Bronchial epithelial cell (primary cell): ENCODE measurements around the gene DACT2. TPM values are rescaled to one million over a fixed set of nuclear protein-coding genes. Genes with fewer than 3 reads are reported as not detected.

Experiments used
- DNase-seq: peaks from one replicate; pipeline ENCODE4 v3.0.0-alpha.2; 2010; ENCODE audit warnings: low read depth
- FAIRE-seq: peaks from 2 replicates; lab custom pipeline; 2011; peaks lifted over from hg19 to GRCh38; lab: Jason Lieb, UNC
- H3K27me3 ChIP-seq: 2 replicates; pipeline ENCODE4 v1.5.1; 2011; ENCODE audit warnings: low read length; ENCODE audit not compliant: control insufficient read depth, insufficient read depth
- H3K36me3 ChIP-seq: 2 replicates; pipeline ENCODE4 v1.5.1; 2011; ENCODE audit warnings: low read length; ENCODE audit not compliant: control insufficient read depth, insufficient read depth
- H3K4me3 ChIP-seq: 2 replicates; pipeline ENCODE4 v1.5.1; 2011; ENCODE audit warnings: mild to moderate bottlenecking, low read depth, low read length, control low read depth
- total RNA-seq: library from RNA; depleted of rRNA; stranded (reverse); fragments of >200 nt; gene quantifications from 2 replicates; pipeline ENCODE4 v1.2.1, GENCODE V29; 2014
- TF ChIP-seq, protein P1 (sequence below): IDR thresholded peaks from 2 replicates; pipeline ENCODE4 v1.5.1; 2011; ENCODE audit warnings: mild to moderate bottlenecking, moderate library complexity, low read length, control low read depth, inconsistent platforms; ENCODE audit not compliant: insufficient read depth, severe bottlenecking

The DACT2 gene
- total RNA-seq, 1 donor from 2014 or later: 1.3 TPM

DNA sequence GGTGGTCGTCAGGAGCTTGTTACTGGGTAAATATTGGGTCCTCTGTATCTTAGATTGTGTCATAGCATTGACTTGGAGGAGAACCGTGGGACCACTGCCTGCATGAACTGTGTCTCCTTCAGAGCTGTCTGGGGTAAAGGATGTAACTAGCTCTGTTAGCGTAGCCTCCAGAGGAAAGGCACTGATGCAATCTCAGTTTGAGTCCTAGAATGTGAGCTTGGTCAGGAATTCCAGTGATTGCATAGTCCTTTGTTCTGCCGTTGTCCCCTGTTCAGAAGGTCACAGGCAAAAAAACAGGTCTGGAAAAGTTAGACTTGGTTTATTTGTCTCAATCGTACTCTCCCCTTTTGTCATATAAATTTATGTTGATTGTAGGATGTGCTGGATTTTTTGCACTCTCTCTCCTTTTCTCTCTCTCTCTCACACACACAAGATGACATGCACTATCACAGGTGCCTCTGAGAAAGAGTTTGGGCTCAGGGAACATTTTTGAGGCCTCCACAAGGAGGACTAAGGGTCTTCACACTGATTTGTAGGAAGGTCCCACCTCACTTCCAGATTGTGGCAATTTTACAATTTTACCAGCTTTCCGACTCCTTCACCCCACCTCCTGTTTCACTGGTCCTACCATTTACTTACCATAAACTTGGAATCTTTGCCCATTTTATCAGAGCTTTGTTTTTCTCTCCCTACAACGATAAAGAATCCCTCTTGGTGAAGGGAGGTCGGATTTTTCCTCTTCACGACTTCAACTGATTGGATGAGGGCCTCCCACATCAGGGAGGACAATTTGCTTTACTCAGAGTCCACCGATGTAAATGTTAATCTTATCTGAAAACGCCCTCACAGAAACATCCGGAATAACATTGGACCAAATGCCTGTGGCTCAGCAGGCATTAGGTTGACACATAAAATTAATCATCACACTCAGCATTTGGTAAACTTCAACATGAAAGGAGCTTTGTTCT is 7.0 kb upstream of the DACT2 start:
- Histone ChIP-seq H3K36me3 (no peaks in the 10 kb centered on the region), H3K4me3 (no peak overlapping the region), H3K27me3 (no peaks in the 10 kb centered on the region)
- DNase-seq (no peak), FAIRE-seq (peak; percentile 50)
- TF ChIP-seq, protein P1, sequence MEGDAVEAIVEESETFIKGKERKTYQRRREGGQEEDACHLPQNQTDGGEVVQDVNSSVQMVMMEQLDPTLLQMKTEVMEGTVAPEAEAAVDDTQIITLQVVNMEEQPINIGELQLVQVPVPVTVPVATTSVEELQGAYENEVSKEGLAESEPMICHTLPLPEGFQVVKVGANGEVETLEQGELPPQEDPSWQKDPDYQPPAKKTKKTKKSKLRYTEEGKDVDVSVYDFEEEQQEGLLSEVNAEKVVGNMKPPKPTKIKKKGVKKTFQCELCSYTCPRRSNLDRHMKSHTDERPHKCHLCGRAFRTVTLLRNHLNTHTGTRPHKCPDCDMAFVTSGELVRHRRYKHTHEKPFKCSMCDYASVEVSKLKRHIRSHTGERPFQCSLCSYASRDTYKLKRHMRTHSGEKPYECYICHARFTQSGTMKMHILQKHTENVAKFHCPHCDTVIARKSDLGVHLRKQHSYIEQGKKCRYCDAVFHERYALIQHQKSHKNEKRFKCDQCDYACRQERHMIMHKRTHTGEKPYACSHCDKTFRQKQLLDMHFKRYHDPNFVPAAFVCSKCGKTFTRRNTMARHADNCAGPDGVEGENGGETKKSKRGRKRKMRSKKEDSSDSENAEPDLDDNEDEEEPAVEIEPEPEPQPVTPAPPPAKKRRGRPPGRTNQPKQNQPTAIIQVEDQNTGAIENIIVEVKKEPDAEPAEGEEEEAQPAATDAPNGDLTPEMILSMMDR: no peak

DNA sequence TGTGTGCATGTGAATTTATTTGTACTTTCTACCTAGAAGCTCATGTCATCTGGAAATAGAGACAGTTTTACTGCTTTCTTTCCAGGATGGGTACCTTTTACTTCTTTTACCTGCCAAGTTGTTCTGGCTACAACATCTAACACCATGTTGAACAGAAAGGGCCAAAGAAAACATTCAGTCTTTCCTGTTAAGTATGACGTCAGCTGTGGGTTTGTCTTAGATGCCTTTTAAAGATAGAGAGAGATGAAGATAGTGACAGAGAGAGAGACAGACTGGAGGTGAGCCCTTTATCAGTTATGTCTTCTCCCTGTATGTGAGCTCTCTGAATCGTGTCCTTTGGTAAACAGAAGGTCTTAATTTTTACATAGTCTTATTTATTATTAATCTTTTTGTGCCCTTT is 3.4 kb upstream of the DACT2 start:
- peaks cover 7% of the 10 kb centered on the region for H3K27me3 ChIP-seq
- H3K4me3 ChIP-seq: no peak overlapping the region
- TF ChIP-seq, protein P1: no peak
- no peaks in the 10 kb centered on the region for H3K36me3 ChIP-seq
- FAIRE-seq (no peak), DNase-seq (no peak)

DNA sequence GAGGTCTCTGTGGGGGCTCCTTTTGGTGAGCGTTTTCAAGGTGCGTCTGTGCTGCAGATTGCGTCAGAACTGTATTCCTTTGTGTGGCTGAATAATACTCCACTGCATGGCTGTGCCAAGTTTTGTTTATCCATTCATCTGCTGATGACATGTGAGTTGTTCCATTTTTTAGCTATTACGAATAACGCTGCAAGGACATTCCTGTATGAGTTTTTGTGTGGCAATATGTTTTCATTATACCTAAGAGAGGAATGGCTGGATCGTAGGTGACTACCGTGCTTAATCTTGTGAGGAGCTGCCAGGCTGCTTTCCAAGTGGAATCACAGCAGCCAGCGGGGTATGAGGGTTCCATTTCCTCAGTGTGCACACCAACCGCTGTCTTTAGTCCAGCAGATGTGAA is 1.1 kb upstream of the DACT2 start:
- H3K27me3 ChIP-seq: peaks cover 7% of the 10 kb centered on the region
- TF ChIP-seq, protein P1: no peak
- FAIRE-seq: peak; percentile 90
- H3K36me3 ChIP-seq: no peaks in the 10 kb centered on the region
- H3K4me3 ChIP-seq: no peak overlapping the region
- peak; percentile 71 for DNase-seq

DNA sequence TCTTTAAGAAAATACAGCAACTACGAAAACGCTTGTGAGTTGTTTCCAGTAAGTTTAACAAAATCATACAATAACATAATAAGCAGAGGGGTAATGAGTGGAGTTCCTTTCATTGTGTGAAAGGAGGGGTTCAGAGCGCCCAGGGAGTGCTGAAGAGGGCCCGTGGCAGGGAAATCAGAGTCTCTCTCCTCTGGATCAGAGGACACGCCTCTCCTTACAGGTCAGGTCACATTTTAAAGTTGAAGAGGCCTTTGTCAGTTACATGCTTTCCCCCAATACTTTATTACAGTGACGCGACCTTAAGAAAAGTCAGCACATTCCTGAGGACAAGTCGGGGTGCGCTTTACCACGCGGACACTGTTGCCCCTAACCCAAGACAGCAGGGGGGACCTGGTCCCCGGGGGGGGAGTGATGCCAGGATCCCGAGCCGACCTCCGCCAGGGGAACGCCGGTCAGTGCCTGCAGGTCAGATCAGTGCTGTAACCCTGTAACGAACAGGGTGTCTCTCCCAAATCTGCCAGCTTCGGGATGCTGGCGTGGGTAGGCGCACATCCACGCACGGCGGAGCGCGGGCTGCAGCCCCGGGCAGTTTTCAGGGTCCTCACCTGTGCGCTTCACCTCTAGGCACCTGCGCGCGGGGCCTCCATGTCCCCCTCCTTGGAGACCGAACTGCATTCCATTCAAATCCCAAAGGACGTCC is 848 bp downstream of the DACT2 start:
- Histone ChIP-seq H3K27me3 (peaks cover 7% of the 10 kb centered on the region), H3K4me3 (no peak overlapping the region), H3K36me3 (no peaks in the 10 kb centered on the region)
- DNase-seq: no peak
- TF ChIP-seq, protein P1: no peak
- no peak for FAIRE-seq

DNA sequence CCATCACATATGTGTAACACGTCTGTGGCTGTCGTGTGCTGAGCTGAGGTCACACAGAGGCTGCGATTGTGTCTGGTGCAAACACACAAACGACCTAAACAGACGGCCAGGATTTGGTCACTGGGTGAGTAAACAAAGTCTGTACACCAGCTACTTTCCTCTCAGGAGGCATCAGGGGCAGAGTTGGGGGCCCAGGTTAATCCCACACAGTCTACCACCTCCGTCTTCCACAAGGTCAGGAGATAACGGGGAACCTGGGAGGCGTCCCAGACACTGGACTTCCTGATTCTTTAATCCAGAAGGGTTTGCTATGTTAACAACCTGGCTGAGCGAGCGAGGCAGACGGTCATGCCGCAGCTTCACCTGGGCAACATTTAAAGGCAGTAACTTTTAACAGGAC is 1.5 kb downstream of the DACT2 start:
- H3K27me3 ChIP-seq: peaks cover 7% of the 10 kb centered on the region
- H3K4me3 ChIP-seq: no peak overlapping the region
- TF ChIP-seq, protein P1: no peak
- H3K36me3 ChIP-seq: no peaks in the 10 kb centered on the region
- DNase-seq (no peak), FAIRE-seq (no peak)
